Activated T-helper 2 cell treated with anti-CD3 and anti-CD28 coated beads, Interferon-gamma antibody, Interleukin-2, Interleukin-4, amounts not matched to agents 10 μg/mL and 5 μg/mL and 100 μg/mL, durations not matched to agents 14 hours and 24 hours and 36 hours (primary cell): ENCODE measurements around the gene ROCK2. TPM values are rescaled to one million over a fixed set of nuclear protein-coding genes. Genes with fewer than 3 reads are reported as not detected.

Experiments
- DNase-seq: peaks from one replicate; pipeline ENCODE4 v3.0.0; 2021; ENCODE audit warnings: low spot score
- H3K27ac Mint-ChIP-seq: one replicate; pipeline ENCODE4 v1.8.0; 2021; ENCODE audit warnings: mixed read lengths
- H3K27me3 Mint-ChIP-seq: one replicate; pipeline ENCODE4 v1.8.0; 2021; ENCODE audit warnings: low read depth, mixed read lengths
- H3K36me3 Mint-ChIP-seq: one replicate; pipeline ENCODE4 v1.8.0; 2021; ENCODE audit warnings: low read depth, mixed read lengths
- H3K4me1 Mint-ChIP-seq: one replicate; pipeline ENCODE4 v1.8.0; 2021; ENCODE audit warnings: low read depth, mixed read lengths
- H3K4me3 Mint-ChIP-seq: one replicate; pipeline ENCODE4 v1.8.0; 2021; ENCODE audit warnings: low read depth, mild to moderate bottlenecking, moderate library complexity, mixed read lengths
- H3K9me3 Mint-ChIP-seq: one replicate; pipeline ENCODE4 v1.8.0; 2021; ENCODE audit warnings: mixed read lengths
- intact Hi-C: fragments of 100-400 bp; cut with micrococcal nuclease; formaldehyde crosslinking; loops from one replicate; pipeline ENCODE4 v1.15.1; 2023
- total RNA-seq: library from RNA; stranded (reverse); gene quantifications from 2 replicates; pipeline ENCODE4 v1.2.3, GENCODE V29; 2022

Gene ROCK2
- total RNA-seq, 1 donor from 2014 or later = 20.6 TPM

DNA sequence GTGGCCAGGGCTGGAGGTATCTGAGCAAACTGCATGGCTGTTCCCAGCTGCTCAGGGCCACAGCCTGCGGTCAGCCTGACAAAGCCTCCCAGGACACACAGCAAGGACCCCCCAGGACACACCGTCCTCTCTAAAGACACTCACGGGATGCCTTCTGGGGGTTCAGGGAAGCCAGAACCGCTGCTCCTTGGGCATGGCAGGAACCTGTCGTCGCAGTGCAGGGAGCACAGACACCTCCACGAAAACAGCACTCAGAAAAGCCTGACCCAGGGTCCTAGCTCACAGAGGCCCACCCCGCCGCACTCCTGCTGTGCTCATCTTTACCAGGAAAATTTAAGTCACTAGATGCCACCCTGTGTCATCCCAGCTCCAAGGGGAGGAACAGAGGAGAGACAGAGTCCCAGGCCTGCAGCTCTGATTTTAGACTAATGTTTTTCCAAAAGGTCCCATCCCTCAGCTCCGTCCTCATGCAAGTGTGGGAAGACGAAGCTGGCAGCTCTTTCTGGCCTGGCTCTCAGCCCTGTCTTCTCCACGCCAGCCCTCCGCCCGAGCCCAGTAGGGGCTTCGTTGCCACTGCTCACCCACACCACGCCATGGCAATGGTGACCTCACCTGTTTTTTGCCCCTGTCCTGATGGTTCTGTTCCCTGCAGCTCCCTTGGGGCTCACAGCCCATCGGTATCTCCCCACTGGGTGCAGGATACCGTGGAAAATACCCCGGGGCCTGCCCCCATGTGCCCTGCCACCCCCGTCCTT, 213.1 kb downstream of the ROCK2 start:
- no peaks in the 10 kb centered on the region for H3K9me3 Mint-ChIP-seq
- DNase-seq = no peak
- no peak overlapping the region for H3K27ac Mint-ChIP-seq
- intact Hi-C loops = loop anchor here (5.0 kb wide), 2 partner anchors 336 to 551 kb away; partner anchors contain the start of gene E2F6
- peak overlapping the region; percentile 20 for H3K4me3 Mint-ChIP-seq
- H3K36me3 Mint-ChIP-seq = no peaks in the 10 kb centered on the region
- peaks cover 5% of the 10 kb centered on the region for H3K4me1 Mint-ChIP-seq
- peaks cover 13% of the 10 kb centered on the region for H3K27me3 Mint-ChIP-seq

Other genes with a start within 250 kb of the ROCK2 start
- 10.0 and 10.3 TPM in 2 replicates for gene SLC66A3, start 189.2 kb downstream of the ROCK2 start, total RNA-seq
- gene E2F6, start 121.5 kb upstream of the ROCK2 start, total RNA-seq = 16.8 and 18.2 TPM in 2 replicates
- gene GREB1, start 189.4 kb upstream of the ROCK2 start, total RNA-seq = 0.23 and 0.25 TPM in 2 replicates